GM19099 (cell line): Measurements from ENCODE around the gene HSD17B11.

Source experiments
- POLR2A ChIP-seq: IDR thresholded peaks from 3 replicates; pipeline ENCODE4 v1.6.1; 2011; ENCODE audit warnings: low read depth; ENCODE audit not compliant: insufficient read length; ENCODE audit errors: extremely low read depth

The HSD17B11 gene

GRCh38 chr4:87316961-87317360 is 74.0 kb downstream of the HSD17B11 start:
- TF ChIP-seq POLR2A = no peak

GRCh38 chr4:87313756-87314155 is 77.2 kb downstream of the HSD17B11 start:
- TF ChIP-seq POLR2A = no peak

- no peak for TF ChIP-seq POLR2A
Observed at GRCh38 chr4:87311684-87312083, 79.3 kb downstream of the HSD17B11 start.

GRCh38 chr4:87310691-87311335 is 80.2 kb downstream of the HSD17B11 start:
- TF ChIP-seq POLR2A = no peak

- TF ChIP-seq POLR2A = no peak
Observed at GRCh38 chr4:87309625-87310024, 81.4 kb downstream of the HSD17B11 start.

- no peak for TF ChIP-seq POLR2A
Observed at GRCh38 chr4:87306056-87306455, 84.9 kb downstream of the HSD17B11 start.

- no peak for TF ChIP-seq POLR2A
Observed at GRCh38 chr4:87305562-87305961, 85.4 kb downstream of the HSD17B11 start.

- TF ChIP-seq POLR2A = no peak
Observed at GRCh38 chr4:87304745-87305432, 86.1 kb downstream of the HSD17B11 start.

GRCh38 chr4:87299898-87300297 is 91.1 kb downstream of the HSD17B11 start:
- TF ChIP-seq POLR2A = no peak

- TF ChIP-seq POLR2A = no peak
Observed at GRCh38 chr4:87298362-87298761, 92.6 kb downstream of the HSD17B11 start.

GRCh38 chr4:87286970-87287369 is 104.0 kb downstream of the HSD17B11 start:
- TF ChIP-seq POLR2A = no peak
